C4-2B (cell line): ENCODE results near the gene ME3.

Experiments
- CTCF ChIP-seq: fragments of 450-650 bp; conservative IDR thresholded peaks from 2 replicates; pipeline ENCODE4 v1.5.1; 2017; ENCODE audit warnings: mild to moderate bottlenecking
- ZFX ChIP-seq: fragments of 450-650 bp; IDR thresholded peaks from 2 replicates; pipeline ENCODE4 v1.6.1; 2017

DNA sequence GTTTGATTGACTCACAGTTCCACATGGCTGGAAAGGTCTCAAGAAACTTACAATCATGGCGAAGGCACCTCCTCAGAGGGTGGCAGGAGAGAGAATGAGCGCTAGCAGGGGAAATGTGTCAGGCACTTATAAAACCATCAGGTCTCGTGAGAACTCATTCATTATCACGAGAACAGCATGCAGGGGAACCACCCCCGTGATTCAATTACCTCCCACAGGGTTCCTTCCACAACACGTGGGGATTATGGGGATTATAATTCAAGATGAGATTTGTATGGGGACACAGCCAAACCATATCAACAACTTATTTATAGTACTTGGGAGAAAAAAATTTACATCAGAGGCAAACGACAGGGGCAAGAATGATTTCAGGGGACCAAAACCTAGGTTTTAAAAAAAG, 3.0 kb downstream of the ME3 start:
- no peak for TF ChIP-seq CTCF
- TF ChIP-seq ZFX, result no peak
